ENCODE data around the gene NCK2.
A peak's percentile ranks its signal among the peaks of the same experiment; 100 is the strongest.
"Not testable (repeated sequence)": the region's sequence is repeated elsewhere in the genome, so short reads cannot be mapped to it uniquely, and the experiment has no call there.

Gene NCK2

DNA sequence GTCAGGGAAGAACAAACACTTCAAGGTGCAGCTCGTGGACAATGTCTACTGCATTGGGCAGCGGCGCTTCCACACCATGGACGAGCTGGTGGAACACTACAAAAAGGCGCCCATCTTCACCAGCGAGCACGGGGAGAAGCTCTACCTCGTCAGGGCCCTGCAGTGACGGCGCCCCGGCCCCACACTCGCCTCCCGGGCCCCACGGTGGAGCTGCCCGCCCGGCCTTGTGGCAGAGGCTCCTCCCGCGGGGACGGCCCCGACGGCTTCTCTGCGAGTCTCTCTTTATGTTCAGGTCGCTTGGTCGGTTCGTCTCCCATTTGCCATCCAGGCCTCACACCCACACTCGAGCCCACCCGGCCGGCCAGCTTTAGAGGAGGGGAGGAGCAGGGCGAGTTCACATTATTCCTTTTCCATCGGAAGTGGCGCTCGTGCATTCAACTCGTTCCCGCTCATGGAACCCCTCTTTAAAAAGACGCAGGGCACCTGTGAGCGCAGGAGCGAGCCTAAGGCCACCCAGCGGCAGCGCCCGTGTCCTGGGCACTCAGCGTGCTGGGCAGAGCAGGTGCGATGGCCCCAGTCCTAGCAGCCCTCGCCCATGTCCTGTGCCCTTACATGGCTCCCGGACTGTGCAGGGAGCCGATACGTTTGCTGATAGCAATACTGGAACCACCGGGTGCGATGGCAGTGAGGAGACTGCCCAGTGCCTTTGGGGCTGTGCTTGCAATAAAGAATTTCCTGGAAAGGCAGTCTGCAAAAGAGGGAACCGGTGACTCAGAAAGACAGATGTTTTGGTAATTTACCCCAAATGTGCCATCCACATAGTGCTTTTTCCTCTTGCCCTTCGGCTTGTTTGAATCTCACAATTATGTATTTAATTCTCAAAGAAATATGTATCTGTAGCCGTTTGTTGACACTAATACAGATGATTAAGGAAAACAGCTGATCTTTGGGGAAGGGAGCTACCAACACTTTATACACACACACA is 148.6 kb downstream of the NCK2 start:
- DNase-seq (ENCODE audit: low spot score): no peak

DNA sequence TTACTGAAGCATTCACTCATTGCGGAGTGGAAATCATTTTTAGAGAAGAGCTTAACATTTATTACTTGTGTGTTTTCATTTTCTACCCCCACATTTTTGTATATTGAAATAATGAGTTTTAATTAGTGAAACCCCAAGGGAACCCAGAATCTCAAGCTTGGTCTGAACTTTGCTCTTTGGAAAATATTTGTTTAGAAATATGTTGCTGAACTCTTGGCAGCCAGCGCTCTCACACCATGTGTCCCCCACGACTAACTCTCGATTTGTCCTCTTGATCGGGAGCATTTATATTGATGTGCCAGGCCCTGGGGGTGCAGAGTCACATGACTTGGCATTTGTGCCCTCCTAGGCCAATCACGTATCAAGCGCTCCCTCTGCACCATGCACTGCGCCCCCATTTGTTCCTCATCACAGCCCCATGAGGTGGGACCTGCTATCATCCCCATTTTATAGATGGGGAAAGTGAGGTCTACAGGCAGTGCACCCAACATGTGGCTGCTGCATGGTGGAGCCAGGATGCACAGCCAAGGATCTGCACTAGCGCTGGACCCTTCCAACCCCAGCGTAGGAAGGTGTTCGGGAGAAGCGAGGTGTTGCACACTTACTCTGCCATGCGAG is 149.7 kb downstream of the NCK2 start:
- DNase-seq (ENCODE audit: low spot score): no peak

DNA sequence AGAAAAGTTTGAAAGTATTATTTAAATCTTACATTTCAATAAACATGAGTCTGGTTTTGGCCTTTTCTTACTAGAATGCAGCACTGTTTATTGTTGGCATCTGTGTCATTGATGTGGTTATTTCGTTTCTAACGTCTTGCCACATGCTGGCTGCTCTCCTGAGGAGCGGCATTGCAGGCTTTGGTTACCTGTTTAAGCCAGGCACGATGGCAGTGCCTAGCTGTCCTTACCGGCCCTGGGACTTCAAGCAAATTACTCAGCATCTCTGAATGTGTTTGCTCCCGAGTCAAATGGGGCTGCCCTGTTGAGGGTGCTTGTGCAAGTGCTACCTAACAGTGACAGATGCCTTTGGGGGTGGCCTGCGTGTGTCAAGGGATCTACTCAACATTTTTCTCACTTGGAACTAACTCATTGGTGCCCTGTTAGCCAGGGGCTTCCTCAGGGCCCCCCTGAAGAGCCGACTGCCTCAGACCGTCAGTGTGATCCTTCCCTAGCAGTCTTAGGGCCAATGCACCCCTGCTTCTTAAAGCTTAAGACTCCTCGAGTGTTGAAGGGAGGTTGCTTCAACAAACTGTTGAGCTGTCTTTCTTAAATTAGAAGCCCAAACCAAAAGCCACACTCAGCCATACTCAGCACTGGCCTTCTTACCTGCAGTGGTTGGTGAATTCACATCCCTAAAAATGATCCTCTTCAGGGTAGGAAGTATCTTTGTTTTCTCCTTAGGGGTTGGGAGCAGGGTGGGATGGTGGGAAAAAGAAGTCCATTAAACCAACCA is 151.5 kb downstream of the NCK2 start:
- no peak for DNase-seq (ENCODE audit: low spot score)

DNA sequence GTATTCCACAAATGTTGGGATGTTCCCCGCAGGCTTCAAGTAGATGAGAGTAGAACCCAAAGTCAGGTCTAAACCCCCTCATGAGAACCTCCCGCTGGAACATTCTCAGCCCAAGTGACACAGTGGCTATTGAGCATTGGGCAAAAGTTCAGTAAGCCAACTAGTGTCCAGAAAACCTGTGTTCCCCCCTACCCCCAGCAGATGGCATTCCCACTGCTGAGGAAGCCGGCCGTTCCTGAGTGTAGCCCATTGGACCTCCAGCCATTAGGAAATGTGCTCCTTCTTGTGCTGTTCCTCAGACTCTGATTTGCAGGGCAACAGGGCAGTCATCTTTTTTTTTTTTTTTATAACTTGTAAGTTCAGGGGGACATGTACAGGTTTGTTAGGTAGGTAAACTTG is 152.1 kb downstream of the NCK2 start:
- DNase-seq (ENCODE audit: low spot score): no peak

DNA sequence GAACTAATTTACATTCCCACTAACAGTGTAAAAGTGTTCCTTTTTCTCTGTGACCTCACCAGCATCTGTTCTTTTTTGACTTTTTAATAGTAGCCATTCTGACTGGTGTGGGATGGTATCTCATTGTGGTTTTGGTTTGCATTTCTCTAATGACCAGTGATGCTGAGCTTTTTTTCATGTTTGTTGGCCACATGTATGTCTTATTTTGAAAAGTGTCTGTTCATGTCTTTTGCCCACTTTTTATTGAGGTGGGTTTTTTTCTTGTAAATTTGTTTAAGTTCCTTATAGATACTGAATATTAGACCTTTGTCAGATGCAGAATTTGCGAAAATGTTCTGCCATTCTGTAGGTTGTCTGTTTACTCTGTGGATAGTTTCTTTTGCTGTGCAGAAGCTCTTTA is 153.0 kb downstream of the NCK2 start:
- not testable (repeated sequence) for DNase-seq (ENCODE audit: low spot score)

DNA sequence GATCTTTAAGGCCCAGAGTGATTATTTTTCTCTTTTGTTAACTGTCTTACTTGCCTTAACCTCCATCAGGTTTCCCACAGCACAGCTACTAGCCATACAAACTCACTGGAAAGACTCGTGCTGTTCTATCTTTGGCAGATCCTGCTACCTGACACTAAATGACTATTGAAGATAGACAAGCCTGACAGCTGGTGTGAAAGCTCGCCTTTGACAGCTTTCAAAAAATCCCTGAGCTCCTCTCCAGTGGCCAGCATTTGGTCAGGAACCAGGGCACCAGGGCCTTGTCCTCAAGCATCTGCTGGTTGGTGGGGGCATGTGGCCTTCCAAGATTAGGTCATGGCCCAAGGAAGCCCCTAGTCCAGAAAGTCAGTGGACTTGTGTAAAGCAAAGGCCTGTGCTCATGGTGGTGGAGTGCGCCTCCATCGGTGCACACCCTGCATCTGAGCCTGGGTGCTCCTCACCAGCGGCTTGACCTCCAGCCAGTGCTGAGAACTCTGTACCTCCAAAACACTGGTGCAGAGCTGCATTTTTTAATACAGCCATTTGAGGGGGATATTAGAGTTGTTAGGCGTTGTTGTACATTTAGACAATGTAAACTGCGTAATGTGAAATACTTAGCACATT is 158.5 kb downstream of the NCK2 start:
- DNase-seq (ENCODE audit: low spot score): no peak

DNA sequence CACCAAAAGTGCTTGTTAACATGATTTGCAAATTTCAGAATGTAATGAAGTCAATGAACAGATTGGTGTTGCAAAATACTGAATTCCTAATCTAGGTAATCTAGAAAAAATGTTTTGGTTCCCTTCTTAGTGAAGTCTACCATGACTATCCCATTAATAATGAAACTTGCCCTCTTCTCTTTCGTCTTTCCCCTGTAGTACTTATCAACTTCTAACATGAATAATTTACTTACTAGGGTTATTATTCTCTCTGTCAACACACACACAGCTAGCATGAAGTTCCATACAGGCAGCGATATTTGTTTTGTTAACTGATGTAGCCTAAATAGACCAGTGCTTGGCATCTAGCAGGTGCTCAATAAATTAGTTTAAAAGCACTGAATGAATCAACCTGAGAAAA is 160.2 kb downstream of the NCK2 start:
- no peak for DNase-seq (ENCODE audit: low spot score)

DNA sequence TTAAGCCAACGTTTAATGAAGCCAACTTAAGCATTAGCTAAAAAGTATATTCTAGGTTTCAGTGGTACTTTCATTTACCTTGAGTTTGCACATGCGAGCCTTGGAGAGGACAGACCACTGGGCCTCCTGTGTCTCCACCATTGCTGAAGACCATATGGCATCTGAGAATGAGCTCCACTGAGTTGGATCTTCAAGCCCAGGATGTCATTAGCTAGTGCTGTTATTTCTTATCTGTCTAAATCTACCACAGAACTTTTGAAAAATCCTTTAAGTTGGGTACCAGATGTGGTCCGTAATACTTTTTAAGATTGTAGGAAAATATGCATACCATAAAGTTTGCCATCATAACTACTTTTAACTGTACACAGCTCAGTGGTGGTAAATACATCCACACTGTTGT is 161.8 kb downstream of the NCK2 start:
- DNase-seq (ENCODE audit: low spot score): no peak

DNA sequence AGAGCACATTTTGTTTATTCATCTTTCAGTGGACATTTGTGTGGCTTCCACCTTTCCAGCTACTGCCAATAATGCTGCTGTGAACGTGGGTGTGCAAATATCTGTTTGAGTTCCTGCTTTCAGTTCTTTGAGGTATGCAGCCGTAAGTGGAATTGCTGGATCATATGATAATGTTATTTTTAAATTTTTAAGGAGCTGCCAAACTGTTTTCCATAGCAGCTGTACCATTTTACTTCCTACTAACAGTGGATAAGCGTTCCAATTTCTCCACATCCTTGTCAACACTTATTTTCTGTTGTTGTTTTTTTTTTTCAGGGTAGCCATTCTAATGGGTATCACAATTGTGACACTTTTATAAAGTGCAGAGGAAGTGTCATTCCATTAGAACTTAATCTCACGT is 162.5 kb downstream of the NCK2 start:
- no peak for DNase-seq (ENCODE audit: low spot score)

DNA sequence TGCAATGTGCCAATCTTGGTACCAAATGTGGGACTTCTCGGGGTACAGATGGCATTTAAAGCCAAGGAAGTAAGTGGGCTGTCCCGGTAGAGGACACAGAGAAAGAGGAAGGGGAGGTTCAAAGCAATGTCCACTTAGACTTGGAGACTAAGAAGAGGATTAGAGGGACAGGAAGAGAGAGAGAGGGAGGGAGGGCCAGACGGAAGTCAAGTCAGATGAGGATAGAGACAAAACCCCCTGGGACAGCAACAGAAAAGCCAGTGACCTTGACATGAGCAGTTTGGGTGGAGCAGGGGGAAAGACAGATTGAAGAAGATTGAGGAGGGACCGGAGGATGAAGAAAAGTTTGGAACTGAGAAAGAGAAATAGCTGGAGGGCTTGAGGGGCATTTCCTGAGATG is 164.5 kb downstream of the NCK2 start:
- no peak for DNase-seq (ENCODE audit: low spot score)

DNA sequence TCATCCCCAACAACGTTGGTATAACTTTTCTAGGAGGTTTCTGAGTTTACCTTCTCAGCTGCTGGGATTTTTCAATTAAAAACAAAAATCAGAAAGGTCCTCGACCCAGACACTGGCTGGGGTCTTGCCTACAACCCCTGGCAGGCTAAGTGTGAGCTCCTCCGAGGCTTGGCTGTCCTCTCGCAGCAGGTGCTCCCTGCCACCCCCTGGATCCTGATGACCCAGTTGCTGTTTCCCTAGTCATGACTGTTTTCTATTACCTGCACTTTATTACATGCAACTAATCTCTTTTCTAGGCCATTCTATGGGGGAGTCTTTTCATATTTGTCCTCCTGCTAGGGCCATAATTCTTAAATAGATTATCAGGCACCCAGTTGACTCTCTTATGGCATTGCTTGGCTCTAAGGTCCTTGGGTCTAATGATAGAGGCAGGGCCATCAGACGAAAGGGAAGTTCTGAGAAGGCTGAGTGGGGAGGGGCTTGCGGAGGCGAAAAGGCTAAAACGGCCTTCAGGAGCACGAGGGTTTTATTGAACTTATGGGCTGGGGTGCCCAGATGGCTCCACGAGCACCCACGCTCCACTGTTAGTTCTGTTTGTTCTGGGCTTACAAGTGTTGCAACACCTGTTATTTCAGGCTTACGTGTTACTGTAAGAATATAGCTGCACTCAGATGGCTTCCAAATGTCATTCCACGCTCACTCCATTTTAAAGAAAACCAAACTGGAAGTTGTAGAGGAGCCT is 166.0 kb downstream of the NCK2 start:
- peak; percentile 55 for DNase-seq (ENCODE audit: low spot score)

DNA sequence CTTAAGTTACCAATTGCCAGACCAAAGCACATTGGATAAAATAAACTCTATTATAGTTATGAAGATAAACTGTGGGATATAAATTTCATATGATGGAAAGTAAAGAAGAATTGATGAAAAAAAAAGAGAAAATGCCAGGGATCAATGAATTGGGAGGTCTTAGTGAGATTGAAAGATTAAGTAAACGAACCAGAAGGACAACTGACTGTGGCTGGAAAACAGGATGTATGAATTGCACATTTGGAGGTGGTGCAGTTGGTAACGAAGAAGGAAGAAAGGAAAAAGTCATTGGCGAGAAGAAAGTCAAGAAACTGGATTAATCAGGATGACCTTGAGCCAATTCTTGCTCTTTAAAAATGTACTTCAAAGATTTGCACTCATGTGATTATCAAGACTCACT is 166.7 kb downstream of the NCK2 start:
- DNase-seq (ENCODE audit: low spot score): no peak

DNA sequence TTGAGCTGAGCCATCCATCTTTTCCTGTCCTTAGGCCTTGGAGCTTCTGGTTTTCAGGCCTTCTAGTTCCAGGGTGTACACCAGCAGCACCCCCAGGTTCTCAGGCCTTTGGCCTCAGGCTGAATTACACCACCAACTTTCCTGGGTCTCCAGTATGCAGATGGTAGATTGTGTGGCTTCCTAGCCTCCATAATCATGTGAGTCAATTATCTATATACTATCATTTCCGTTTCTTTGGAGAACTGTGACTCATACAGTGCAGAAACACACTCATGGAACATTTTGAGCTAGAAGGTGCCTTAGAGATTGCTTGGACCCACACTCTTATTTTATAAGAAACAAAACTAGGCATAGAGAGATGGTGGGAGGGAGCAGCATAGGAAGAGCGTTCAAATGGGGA is 167.4 kb downstream of the NCK2 start:
- no peak for DNase-seq (ENCODE audit: low spot score)

DNA sequence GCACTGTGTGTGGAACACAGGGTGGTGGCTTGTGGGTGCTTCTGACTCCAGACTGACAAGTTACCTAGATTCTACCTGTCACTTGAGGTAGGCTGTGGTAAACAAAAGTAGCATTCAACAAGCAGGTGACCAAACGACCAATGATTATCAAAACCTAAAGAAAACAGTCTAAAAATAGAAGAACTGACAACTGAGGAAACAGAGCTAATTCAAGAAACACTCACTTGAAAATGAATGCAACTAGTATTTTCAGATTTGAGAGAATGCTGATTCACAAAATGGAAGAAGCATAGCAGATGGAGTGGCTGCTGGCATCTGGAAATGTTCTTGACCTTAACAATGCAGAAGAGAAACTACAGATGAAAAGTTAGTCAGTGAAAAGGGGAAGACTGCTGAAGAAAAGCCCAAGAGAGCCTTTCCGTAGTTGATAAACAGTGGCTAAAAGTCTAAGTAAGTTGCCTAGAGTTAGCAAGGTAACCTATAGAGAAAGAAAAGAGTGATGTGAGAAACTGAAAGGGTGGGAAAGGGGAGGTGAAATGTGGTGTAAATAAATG is 170.4 kb downstream of the NCK2 start:
- DNase-seq (ENCODE audit: low spot score): no peak

DNA sequence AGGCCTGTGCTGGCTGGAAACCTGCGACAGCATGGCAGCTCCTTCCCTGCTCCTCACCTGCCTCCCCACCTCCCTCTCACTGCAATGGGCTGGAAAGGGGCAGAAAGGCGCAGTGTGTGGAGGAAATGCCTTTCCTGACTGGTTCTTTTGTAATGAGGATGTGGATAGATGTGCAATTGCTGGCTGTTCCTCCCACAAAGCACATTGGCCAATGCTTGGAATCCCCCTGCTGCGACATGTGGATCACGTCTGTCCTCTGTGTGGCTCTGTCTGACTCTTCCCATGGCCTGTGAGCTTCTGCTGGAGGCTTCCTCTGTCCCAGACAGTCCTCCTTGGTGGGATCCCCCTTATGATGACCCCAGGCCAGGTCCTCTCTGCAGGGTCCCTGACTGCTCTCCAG is 172.5 kb downstream of the NCK2 start:
- no peak for DNase-seq (ENCODE audit: low spot score)

DNA sequence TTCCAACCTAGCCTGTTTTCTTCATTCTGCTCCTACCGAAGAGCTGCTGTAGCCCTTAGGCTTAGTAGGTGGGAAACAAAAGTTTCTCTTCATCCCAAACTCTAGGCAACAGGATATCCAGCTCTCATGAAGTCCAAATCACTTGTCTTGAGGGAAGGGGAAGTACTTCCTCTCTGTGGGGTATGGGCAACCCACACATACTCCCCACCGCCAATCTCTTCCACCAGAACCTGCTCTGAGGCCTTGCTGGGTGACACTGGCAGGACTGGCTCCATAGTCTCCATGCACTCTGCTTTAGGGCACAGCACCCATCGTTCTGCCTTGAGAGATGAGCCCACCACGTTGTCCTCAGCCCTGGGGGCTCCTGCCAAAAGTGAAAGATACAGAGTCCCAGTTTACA is 173.0 kb downstream of the NCK2 start:
- no peak for DNase-seq (ENCODE audit: low spot score)

DNA sequence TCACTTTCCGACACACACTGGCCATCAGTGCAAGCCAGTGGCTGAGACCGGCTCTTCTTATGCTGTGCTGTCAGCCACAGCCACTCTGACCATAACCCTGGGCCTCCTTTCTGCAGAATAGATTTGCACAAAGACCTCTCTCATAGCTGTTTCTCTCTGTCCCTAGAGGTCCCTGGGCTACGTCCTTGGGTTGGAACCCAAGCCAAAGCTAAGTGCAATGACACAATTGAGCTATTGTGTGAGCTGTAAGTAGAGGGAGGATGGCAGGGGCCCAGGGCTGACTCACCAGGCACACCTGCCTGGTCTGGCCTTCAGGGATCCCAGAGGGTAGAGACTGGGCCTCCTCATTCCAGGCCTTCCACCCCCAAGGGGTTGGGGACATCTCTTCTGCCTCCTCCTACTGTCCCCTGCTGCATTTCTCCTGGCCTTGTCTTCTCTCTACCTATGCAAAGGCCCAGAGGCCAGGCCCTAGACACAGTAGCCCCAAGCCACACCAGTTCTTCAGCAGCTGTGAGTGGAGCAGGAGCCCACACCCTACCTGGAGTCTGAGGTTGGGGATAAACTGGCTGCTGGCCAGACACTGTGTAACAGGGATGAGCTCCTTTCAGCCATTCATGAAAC is 174.6 kb downstream of the NCK2 start:
- DNase-seq (ENCODE audit: low spot score): peak; percentile 72

DNA sequence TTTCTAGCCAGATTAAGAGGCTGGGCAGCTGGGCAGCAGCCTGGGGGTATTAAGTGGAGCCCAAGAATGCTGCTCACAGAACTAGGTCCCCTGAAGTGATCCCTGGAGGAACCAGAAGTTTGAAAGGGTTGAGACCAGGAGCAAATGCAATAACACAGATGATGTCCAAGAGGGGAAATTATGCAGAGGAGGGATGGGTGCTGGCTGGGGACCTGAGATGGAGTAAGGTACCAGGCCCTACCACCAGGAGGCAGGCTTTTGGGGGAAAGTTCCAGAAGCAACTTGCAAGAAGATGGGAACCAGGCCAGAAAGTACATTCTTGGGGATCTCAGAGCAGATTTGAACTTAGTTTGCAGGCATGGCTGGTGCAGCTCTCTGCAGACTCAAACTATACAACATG is 175.1 kb downstream of the NCK2 start:
- DNase-seq (ENCODE audit: low spot score): no peak

DNA sequence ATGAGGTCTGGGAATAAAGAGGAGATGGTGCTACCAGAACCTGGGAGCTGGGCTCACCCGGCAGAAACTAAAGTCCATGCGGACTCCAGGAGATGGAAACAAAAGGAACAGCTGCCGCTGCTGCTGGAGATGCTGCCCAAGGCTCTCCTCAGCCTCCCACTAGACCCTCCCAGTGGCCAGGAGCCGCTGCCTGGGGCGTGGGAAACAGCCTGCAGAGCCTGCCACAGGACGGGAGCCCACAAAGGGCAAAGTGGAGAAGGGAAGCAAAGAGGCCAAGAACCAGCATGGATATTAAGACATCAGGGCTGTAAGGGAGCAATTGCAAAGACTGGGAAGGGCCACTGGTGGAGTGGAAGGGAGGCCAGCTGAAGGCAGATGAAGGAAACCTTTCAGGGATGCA is 179.6 kb downstream of the NCK2 start:
- DNase-seq (ENCODE audit: low spot score): no peak

DNA sequence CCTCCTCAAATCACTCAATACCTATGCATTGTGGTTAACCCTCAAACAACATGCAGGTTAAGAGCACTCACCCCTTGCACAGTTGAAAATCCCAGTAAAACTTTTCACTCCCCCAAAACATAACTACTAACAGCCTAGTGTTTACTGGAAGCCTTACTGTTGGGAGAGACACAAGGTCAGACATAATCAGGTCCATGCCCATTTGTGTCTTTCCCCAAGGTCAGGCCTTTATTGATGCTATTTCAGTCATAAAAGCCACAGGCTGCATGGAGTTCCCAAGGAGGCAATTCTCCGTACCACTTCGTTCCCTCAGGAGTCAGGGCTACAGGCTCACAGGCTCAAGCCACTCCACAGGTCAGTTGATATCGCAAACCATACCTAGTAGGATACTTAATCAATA is 180.2 kb downstream of the NCK2 start:
- no peak for DNase-seq (ENCODE audit: low spot score)

DNA sequence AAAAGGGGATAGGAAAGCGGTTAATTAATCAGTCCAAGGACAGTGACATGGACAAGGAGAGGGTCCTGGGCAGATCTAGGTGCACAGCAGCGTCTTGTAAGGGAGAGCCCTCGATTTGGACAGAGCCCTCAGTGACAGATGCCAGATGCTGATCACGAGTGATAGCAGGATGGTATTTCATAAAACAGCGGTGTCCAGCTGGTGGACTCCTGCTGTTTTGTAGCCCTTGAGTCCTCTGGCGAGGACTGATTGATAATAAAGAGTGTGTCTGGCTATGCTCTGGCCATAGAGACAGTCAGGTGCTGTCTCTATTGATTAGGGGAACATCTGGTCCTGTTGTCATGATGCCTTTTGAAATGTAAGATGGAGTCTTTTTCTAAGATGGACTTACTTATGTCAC is 180.7 kb downstream of the NCK2 start:
- DNase-seq (ENCODE audit: low spot score): no peak

Measured in Ammon's horn (tissue), 1 donor.